Stimulated activated CD8-positive, alpha-beta memory T cell treated with anti-CD3 and anti-CD28 coated beads, Interleukin-7, amount 100 ng/mL, for 4 hours (primary cell): ENCODE measurements around the gene NOS2.

Experiments
- DNase-seq, 2 donors: peaks; one replicate each; pipeline ENCODE4 v3.0.0-alpha.2; 2020; ENCODE audit warnings: low read depth in 2 of 2

Gene NOS2

GRCh38 chr17:27819145-27819544 is 18.8 kb upstream of the NOS2 start:
- no peak for DNase-seq

GRCh38 chr17:27818401-27819105 is 18.2 kb upstream of the NOS2 start:
- DNase-seq = no peak

- no peak for DNase-seq
Measured at GRCh38 chr17:27817731-27818130, 17.4 kb upstream of the NOS2 start.

- no peak for DNase-seq
Measured at GRCh38 chr17:27816946-27817345, 16.6 kb upstream of the NOS2 start.

GRCh38 chr17:27811961-27812360 is 11.6 kb upstream of the NOS2 start:
- no peak for DNase-seq

- no peak for DNase-seq
Measured at GRCh38 chr17:27810902-27811557, 10.7 kb upstream of the NOS2 start.

GRCh38 chr17:27810211-27810901 is 10.0 kb upstream of the NOS2 start:
- no peak for DNase-seq

DNA sequence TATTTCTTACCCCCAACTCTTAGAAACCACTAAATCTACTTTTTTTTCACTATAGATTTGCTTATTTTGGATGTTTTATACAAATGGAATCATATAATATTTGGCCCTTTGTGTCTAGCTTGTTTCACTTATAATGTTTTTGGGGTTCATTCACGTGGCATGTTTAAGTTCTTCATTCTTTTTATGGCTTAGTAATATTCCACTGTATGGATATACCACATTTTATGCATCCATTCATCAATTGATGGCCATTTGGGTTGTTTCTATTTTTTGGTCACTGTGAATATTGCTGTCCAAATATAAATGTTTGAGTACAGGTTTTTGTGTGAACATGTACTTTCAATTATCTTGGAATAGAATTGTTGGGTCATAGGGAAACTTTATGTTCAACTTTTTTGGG is 9.2 kb upstream of the NOS2 start:
- DNase-seq = no peak

DNA sequence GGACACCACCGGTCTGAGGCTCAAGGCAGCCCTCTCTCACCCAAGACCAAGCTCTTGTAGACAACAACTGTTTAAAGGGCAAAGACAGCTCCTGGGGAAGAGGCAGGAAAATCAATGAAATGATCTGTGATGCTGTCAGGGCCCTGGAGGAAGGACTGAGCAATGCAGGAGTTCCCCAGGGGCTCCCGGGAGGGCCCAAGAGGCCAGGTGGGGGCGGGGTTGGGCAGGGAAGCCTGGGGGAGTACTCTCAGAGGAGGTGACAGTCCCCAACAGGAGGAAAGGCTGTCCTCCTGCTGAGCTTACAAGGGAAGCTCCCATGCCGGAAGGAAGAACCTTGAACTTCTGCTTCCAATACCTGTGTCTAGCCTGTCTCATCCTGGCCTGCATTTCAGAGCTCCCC is 8.3 kb upstream of the NOS2 start:
- no peak for DNase-seq

- DNase-seq = peak; percentile 29 to 48
Measured at GRCh38 chr17:27807567-27808470, 7.5 kb upstream of the NOS2 start.

GRCh38 chr17:27805520-27806146 is 5.3 kb upstream of the NOS2 start:
- DNase-seq = peak; percentile 58 to 70

DNA sequence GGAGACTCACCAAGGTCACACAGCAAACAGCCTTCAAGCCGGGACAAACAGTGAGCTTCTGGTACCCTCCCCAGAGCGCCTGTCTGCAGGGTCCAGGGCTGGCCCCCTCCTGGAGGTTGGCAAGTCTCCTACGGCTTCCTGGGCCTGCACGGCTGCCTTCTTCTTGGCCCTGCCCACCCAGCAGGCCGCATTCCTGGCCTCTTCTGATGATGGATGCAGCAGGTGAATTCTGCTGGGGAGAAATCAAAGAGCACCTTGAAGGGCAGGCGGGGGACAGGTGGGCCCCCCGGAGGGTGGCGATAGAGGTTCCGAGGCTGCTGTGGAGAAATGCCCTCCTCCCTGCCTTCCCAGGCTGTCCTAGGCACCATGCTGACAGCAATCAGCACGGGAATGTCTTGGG is 3.8 kb upstream of the NOS2 start:
- DNase-seq = no peak

DNA sequence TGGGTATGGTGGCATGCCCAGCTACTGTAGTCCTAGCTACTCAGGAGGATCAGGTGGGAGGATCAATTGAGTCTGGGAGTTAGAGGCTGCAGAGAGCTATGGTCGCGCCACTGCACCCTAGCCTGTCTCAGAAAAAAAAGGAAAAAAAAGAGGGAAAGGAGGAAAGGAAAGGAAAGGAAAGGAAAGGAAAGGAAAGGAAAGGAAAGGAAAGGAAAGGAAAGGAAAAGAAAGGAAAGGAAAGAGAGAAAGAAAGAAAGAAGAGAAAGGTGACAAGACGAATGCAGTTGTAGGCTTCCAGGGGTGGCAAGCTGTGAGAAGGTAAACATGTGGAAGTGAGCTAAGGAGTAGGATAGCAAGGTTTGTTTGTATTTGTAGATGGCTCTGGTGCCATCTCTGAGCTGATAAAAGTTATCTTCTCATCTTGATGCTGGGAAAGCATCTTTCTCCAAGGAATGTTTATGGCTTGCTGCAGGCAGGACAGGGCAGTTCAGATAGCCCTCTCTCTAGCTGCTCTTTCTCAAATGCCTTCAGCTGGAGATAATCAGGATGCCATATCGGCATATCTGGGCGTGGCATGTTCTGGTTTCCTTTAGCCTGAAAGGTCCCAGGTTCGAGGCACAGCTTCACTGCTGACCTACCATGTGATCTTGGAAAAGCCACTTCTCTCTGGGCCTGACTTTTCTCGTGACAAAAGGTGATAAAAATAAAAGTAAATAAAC is 2.8 kb upstream of the NOS2 start:
- DNase-seq = no peak

- no peak for DNase-seq
Measured at GRCh38 chr17:27802033-27802432, 1.7 kb upstream of the NOS2 start.

DNA sequence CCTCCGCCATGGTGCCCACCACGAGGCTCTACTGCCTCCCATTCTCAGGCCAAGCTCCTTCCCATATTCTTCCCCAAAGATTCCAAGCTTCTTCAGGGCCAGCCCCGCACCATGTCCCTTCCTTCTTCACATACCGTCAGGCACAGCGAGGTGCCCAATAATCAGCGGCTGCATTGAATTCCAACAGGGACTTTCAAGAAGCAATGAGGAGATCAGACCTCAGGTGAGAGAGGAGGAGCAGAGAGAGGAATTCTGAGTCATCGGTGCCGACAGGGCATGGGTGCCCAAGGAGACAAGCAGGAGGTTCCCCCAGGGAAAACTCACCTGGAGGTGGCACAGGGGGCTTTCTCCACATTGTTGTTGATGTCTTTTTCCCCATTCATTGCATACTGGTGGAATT is 2.0 kb downstream of the NOS2 start:
- no peak for DNase-seq

GRCh38 chr17:27797390-27798091 is 2.8 kb downstream of the NOS2 start:
- no peak for DNase-seq

GRCh38 chr17:27793906-27794569 is 6.3 kb downstream of the NOS2 start:
- no peak for DNase-seq

GRCh38 chr17:27793168-27793905 is 7.0 kb downstream of the NOS2 start:
- DNase-seq = no peak

- no peak for DNase-seq
Measured at GRCh38 chr17:27792095-27792494, 8.2 kb downstream of the NOS2 start.
